IPS-18c (cell line): ENCODE measurements around the gene ZNF467.
A peak's percentile ranks its signal among the peaks of the same experiment; 100 is the strongest.

Source experiments
- H3K4me3 ChIP-seq: 2 replicates; pipeline ENCODE4 v1.7.0; 2013; ENCODE audit warnings: low read depth, mild to moderate bottlenecking, low read length, moderate library complexity; ENCODE audit not compliant: insufficient read depth
- H3K9me3 ChIP-seq: one replicate; pipeline ENCODE4 v1.6.1; 2013; ENCODE audit warnings: mild to moderate bottlenecking, low read length, moderate library complexity; ENCODE audit not compliant: control insufficient read depth, insufficient read depth

Gene ZNF467

GRCh38 chr7:149716007-149716931, 57.1 kb downstream of the ZNF467 start:
- no peaks in the 10 kb centered on the region for H3K9me3 ChIP-seq

DNA sequence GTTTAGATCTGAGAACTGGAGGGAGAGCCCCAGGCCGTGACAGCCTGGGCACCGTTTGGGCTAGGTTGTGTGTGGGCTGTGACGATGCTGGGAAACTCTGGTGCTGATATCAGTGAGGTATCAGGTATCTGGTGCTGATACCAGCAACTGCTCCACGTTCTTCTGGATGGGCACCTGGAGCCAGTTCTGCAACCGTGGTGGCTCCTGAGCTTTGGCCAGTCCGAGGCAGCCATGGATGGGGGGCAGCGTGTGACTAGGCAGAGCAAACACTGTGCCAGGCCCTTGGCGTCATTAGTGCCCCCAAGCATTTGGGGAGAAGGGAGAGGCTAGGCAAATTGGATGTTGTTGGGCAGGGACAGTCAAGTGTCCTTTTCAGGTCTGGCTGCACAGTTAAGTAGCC, 57.9 kb downstream of the ZNF467 start:
- H3K4me3 ChIP-seq: peak overlapping the region; percentile 91
- peaks cover 1% of the 10 kb centered on the region for H3K9me3 ChIP-seq

More at GRCh38 chr7:149716007-149716931, 57.1 kb downstream of the ZNF467 start:
- 0 out of 2 replicates have a peak overlapping the region, but pooled peaks have one; percentile 91 for H3K4me3 ChIP-seq

GRCh38 chr7:149714910-149715471, 58.4 kb downstream of the ZNF467 start:
- Histone ChIP-seq H3K9me3 (peaks cover 2% of the 10 kb centered on the region), H3K4me3 (peak overlapping the region; percentile 91)
